Measurements from ENCODE around the gene PLEKHD1.

GRCh38 chr14:69548566-69548965 is 64.0 kb downstream of the PLEKHD1 start:
- TF ChIP-seq, protein P1, sequence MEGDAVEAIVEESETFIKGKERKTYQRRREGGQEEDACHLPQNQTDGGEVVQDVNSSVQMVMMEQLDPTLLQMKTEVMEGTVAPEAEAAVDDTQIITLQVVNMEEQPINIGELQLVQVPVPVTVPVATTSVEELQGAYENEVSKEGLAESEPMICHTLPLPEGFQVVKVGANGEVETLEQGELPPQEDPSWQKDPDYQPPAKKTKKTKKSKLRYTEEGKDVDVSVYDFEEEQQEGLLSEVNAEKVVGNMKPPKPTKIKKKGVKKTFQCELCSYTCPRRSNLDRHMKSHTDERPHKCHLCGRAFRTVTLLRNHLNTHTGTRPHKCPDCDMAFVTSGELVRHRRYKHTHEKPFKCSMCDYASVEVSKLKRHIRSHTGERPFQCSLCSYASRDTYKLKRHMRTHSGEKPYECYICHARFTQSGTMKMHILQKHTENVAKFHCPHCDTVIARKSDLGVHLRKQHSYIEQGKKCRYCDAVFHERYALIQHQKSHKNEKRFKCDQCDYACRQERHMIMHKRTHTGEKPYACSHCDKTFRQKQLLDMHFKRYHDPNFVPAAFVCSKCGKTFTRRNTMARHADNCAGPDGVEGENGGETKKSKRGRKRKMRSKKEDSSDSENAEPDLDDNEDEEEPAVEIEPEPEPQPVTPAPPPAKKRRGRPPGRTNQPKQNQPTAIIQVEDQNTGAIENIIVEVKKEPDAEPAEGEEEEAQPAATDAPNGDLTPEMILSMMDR (IDR thresholded peaks at IDR 0.05; ENCODE audit: low read depth, low read length, missing input control), result no peak
- TF ChIP-seq YY1 (IDR thresholded peaks at IDR 0.05) (no peak), FOXA1 (IDR thresholded peaks at IDR 0.05) (no peak), JUND (IDR thresholded peaks at IDR 0.05) (no peak), ZBTB33 (IDR thresholded peaks at IDR 0.05) (no peak), NR2F2 (IDR thresholded peaks at IDR 0.05) (no peak), RXRA (IDR thresholded peaks at IDR 0.05) (no peak), SP1 (IDR thresholded peaks at IDR 0.05) (no peak), RAD21 (IDR thresholded peaks at IDR 0.05) (no peak), TAF1 (conservative IDR thresholded peaks at IDR 0.05) (no peak)
- TF ChIP-seq, protein P2, sequence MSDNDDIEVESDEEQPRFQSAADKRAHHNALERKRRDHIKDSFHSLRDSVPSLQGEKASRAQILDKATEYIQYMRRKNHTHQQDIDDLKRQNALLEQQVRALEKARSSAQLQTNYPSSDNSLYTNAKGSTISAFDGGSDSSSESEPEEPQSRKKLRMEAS (IDR thresholded peaks at IDR 0.05), result no peak
- TF ChIP-seq, protein P3, sequence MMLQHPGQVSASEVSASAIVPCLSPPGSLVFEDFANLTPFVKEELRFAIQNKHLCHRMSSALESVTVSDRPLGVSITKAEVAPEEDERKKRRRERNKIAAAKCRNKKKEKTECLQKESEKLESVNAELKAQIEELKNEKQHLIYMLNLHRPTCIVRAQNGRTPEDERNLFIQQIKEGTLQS (IDR thresholded peaks at IDR 0.05), result no peak

Measured in liver (tissue), 3 donors.